ENCODE measurements around the gene GABARAP. TPM values are rescaled to one million over a fixed set of nuclear protein-coding genes. Genes with fewer than 3 reads are reported as not detected.

The GABARAP gene
- total RNA-seq, 3 donors from 2014 or later, result 424 to 499 (median 484) TPM

DNA sequence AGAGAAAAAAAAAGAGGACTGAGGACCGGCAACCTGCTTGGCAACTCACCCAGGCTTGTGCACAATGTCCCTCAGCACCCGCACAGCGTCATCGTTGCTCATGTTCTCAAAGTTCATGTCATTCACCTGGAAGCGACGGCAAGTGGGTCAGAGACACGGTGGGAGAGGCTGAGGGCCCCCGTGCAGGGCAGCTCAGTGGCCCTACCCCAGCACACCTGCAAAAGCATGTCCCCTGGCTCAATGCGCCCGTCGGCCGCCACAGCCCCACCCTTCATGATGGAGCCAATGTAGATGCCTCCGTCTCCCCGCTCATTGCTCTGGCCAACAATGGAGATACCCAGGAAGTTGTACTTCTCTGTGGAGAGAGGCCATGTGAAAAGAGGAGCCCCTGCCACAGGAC, 13.3 kb downstream of the GABARAP start:
- DNase-seq, result peak in 1 of 3 donors; percentile 48
- intact Hi-C loops (cut with DNase I, micrococcal nuclease), result no loop called here
- no peak for ATAC-seq
- no peak overlapping the region for H3K4me3 ChIP-seq
- peaks cover 18% of the 10 kb centered on the region for H3K36me3 ChIP-seq (ENCODE audit: low read depth)
- no peaks in the 10 kb centered on the region for H3K9me3 ChIP-seq
- TF ChIP-seq, protein P1, sequence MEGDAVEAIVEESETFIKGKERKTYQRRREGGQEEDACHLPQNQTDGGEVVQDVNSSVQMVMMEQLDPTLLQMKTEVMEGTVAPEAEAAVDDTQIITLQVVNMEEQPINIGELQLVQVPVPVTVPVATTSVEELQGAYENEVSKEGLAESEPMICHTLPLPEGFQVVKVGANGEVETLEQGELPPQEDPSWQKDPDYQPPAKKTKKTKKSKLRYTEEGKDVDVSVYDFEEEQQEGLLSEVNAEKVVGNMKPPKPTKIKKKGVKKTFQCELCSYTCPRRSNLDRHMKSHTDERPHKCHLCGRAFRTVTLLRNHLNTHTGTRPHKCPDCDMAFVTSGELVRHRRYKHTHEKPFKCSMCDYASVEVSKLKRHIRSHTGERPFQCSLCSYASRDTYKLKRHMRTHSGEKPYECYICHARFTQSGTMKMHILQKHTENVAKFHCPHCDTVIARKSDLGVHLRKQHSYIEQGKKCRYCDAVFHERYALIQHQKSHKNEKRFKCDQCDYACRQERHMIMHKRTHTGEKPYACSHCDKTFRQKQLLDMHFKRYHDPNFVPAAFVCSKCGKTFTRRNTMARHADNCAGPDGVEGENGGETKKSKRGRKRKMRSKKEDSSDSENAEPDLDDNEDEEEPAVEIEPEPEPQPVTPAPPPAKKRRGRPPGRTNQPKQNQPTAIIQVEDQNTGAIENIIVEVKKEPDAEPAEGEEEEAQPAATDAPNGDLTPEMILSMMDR (IDR thresholded peaks at IDR 0.05), result no peak
- H3K4me1 ChIP-seq (ENCODE audit: low read depth), result peaks cover 14% of the 10 kb centered on the region

DNA sequence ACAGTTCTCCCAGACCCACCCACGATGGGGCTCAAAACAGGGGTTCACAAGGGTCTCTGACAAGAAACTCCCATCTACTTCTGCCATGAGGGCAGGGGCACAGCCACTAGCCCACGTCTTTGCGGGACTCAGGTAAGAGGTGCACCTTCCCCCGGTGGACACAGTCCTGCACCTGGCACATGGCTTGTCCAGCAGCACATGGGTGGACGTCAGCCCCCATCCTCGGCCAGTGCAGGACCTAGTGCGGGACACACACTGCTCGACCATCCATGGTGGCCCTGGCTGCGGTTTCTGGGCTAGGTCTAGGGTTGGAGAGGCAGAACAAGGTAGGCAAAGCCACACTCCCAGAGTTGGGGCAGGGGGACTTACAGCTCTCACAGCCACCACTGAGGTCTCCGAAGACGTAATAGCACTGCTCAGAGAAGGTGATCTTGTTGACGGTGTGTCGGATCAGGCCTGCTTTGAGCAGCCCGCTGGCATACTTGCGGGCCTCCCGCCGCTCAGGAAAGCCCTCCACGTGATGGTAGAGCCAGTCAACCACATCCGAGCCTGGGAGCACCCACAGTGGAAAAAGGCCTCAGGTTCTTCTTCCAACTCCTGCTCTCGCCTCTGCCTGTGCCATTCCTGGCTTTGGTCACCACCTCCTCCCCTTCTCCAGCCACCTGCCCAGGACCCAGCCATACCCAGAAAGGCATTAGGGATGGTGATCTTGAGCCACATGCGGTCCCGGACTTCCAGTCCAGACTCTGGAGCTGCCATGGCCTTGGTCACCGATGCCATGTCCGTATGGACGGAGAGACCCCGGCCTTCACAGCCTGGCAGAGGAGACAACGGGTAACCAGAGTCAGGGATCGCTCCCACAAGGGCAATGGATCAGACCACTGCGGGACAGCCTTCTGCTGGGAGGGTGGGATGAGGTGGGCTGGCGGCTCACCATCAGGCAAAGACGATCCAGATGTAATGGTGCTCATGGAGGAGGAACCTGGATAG, 15.2 kb downstream of the GABARAP start:
- DNase-seq (peak in 1 of 3 donors; percentile 57), ATAC-seq (no peak)
- TF ChIP-seq, protein P1 (IDR thresholded peaks at IDR 0.05), result no peak
- Histone ChIP-seq H3K4me1 (ENCODE audit: low read depth) (peaks cover 1% of the 10 kb centered on the region), H3K4me3 (no peak overlapping the region), H3K36me3 (ENCODE audit: low read depth) (peaks cover 18% of the 10 kb centered on the region), H3K9me3 (no peaks in the 10 kb centered on the region)
- intact Hi-C loops (cut with DNase I, micrococcal nuclease), result no loop called here

DNA sequence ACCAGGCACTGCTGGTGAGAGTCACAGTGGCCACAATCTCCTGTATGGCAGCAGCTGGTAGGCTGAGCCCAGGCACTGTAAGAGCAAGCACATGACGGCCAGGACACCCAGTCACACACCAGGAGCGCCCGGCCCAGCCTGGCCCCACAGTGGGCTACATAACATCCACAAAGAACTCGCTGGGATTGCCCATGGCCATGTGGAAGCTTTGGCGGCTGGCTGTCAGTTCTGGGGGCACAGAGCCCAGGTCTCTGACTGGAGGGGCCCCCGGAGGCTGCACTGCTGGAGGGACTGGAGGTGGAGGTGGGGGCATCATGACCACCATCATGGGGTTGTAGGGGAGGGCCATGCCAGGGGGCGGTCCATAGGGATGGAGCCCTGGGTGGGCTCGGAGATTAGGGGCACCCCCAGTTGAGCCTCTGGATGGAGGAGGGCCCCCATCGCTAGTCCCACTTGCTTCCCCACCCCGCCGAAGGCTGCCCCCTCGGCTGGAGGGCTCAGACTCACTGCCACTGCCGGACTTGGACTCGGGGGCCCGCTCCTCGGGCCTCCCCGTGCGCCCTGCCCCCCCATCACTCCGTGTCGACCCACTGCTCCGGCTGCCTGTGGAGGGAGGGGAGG, 16.4 kb downstream of the GABARAP start:
- Histone ChIP-seq H3K4me1 (ENCODE audit: low read depth) (peaks cover 9% of the 10 kb centered on the region), H3K4me3 (no peak overlapping the region), H3K9me3 (no peaks in the 10 kb centered on the region), H3K36me3 (ENCODE audit: low read depth) (peaks cover 18% of the 10 kb centered on the region)
- DNase-seq (peak in 1 of 3 donors; percentile 46), ATAC-seq (no peak)
- intact Hi-C loops (cut with DNase I, micrococcal nuclease), result no loop called here
- TF ChIP-seq, protein P1 (IDR thresholded peaks at IDR 0.05), result no peak

DNA sequence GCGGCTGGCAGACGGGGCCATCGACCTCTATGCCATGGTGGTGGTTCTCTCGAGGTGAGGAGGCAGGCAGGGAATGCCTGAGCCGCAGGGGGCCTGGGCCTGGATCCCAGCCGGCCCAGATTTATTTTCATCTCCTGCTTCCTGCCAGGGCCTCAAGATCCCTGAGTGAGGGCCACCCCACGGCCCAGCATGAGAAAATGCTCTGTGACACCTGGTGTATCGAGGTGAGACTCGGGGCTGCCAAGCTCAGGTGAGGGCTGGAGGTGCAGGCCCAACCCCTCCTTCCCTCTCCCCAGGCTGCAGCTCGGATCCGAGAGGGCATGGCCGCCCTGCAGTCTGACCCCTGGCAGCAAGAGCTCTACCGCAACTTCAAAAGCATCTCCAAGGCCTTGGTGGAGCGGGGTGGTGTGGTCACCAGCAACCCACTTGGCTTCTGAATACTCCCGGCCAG, 17.6 kb downstream of the GABARAP start:
- H3K9me3 ChIP-seq, result no peaks in the 10 kb centered on the region
- peaks cover 18% of the 10 kb centered on the region for H3K36me3 ChIP-seq (ENCODE audit: low read depth)
- peaks cover 16% of the 10 kb centered on the region for H3K4me1 ChIP-seq (ENCODE audit: low read depth)
- no peak overlapping the region for H3K4me3 ChIP-seq
- TF ChIP-seq, protein P1 (IDR thresholded peaks at IDR 0.05), result no peak
- ATAC-seq (no peak), DNase-seq (peak in 2 of 3 donors; percentile 26 to 28)
- intact Hi-C loops (cut with DNase I, micrococcal nuclease), result no loop called here

DNA sequence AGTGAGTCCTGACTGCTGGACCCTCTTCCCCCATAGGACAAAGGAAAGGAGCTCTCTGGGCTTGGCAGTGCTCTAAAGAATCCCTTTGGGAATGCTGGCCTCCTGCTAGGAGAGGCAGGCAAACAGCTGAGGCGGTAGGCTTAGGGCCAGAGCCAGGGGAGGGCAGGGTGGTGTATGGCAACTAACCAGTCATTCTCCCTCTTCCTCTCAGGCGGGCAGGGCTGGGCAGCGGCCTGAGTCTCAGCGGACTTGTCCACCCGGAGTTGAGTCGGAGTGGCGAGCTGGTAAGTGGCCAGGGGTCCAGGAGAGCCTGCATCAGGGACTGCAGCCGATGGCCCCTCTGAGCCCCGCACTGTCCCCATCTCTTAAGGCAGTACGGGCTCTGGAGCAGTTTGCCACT, 18.1 kb downstream of the GABARAP start:
- intact Hi-C loops (cut with DNase I, micrococcal nuclease), result no loop called here
- Histone ChIP-seq H3K4me3 (no peak overlapping the region), H3K4me1 (ENCODE audit: low read depth) (peaks cover 21% of the 10 kb centered on the region), H3K36me3 (ENCODE audit: low read depth) (peaks cover 18% of the 10 kb centered on the region), H3K9me3 (no peaks in the 10 kb centered on the region)
- TF ChIP-seq, protein P1 (IDR thresholded peaks at IDR 0.05), result no peak
- no peak for ATAC-seq
- peak in 1 of 3 donors; percentile 28 for DNase-seq
